ENCODE results near the gene RAD51B.
A peak's percentile ranks its signal among the peaks of the same experiment; 100 is the strongest.

The RAD51B gene

DNA sequence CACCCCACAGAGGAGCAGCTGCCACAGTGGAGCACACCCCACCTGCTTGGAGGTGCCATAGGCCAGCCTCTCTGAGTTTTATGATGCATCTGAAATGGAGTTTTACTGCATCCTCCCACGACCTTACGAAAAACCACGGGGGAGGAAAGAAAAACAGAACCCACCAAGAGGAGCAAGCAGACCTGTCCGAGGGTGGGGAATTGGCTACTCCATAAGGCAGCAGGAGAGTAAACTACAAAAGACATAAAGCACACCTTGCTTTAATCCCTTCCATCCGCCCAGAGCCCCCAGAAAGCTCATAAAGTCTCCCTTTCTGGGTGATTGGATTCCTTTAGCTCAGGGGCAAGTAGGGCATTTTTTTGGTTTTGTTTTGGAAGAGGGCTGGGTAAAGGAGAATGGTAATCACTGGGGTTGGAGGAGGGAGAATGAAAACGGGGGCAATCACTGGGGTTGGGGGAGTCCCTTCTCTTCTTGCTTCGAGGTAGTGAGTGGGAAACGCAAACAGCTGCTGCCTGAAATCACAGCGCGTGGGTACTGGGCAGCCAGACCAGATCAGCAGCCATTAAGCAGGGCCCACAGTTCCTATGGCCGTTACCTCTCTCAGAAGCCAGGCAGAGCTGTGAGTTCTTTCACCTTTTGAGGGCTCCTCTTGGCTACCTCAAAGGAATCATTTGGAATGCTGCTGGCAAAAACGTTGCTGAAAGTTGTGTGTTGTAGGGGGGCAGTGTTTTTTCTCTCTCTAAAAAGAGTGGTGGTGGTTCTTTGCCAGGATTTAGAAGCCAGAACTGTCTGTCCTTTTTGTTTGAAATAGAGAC lies 539.6 kb downstream of the RAD51B start:
- Histone ChIP-seq H3K36me3 (ENCODE audit: control insufficient read depth, insufficient read depth, low read length) (no peaks in the 10 kb centered on the region), H3K9ac (no peak overlapping the region), H2AFZ (no peak overlapping the region), H3K9me3 (ENCODE audit: control insufficient read depth, low read length) (no peaks in the 10 kb centered on the region), H3K4me2 (ENCODE audit: low read length) (no peak overlapping the region), H3K79me2 (no peaks in the 10 kb centered on the region), H3K4me3 (ENCODE audit: low read depth, low read length) (no peak overlapping the region), H3K27ac (peak overlapping the region; percentile 16), H3K4me1 (no peaks in the 10 kb centered on the region), H3K27me3 (ENCODE audit: control insufficient read depth, insufficient read depth, low read length) (no peaks in the 10 kb centered on the region)
- TF ChIP-seq, protein P1, sequence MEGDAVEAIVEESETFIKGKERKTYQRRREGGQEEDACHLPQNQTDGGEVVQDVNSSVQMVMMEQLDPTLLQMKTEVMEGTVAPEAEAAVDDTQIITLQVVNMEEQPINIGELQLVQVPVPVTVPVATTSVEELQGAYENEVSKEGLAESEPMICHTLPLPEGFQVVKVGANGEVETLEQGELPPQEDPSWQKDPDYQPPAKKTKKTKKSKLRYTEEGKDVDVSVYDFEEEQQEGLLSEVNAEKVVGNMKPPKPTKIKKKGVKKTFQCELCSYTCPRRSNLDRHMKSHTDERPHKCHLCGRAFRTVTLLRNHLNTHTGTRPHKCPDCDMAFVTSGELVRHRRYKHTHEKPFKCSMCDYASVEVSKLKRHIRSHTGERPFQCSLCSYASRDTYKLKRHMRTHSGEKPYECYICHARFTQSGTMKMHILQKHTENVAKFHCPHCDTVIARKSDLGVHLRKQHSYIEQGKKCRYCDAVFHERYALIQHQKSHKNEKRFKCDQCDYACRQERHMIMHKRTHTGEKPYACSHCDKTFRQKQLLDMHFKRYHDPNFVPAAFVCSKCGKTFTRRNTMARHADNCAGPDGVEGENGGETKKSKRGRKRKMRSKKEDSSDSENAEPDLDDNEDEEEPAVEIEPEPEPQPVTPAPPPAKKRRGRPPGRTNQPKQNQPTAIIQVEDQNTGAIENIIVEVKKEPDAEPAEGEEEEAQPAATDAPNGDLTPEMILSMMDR (IDR thresholded peaks at IDR 0.05): no peak

DNA sequence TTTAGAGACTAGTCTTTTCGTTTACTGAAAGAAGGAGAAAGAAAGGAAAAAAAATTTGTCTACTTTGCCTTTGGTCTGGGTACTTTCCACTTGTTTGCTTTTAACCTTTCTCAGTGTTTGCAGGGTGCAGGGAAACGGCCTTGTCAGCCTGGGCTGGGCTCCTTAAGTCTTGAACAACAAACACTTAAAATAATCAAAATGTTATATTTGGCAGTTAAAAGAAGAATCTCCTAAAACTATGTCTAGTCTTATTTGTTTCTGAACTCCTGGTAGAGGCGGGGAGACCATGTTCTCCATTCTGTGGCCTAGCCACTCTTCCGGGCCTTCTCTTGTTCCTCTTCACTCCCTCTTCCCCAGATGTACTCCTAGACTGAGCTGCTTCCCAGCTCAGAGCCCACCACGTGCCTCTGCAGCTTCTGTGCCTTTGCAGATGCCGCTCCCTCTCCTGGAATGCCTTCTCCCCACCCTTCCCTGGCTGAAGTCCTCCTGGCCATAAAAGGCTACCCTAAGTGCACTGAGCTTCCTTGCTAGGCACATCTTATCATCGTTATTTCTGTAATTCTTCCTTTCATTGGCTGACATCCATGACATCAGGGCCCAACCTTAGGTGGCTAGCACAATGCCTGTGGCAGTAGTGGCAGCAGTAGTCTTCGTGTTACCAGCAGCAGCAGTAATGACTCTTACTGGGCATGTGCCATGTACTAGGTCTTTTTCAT lies 540.4 kb downstream of the RAD51B start:
- Histone ChIP-seq H3K79me2 (no peaks in the 10 kb centered on the region), H3K36me3 (ENCODE audit: control insufficient read depth, insufficient read depth, low read length) (no peaks in the 10 kb centered on the region), H3K4me3 (ENCODE audit: low read depth, low read length) (no peak overlapping the region), H3K27ac (peak overlapping the region; percentile 16), H2AFZ (no peak overlapping the region), H3K4me2 (ENCODE audit: low read length) (no peak overlapping the region), H3K9ac (no peak overlapping the region), H3K9me3 (ENCODE audit: control insufficient read depth, low read length) (no peaks in the 10 kb centered on the region), H3K27me3 (ENCODE audit: control insufficient read depth, insufficient read depth, low read length) (no peaks in the 10 kb centered on the region), H3K4me1 (no peaks in the 10 kb centered on the region)
- TF ChIP-seq, protein P1 (IDR thresholded peaks at IDR 0.05): no peak

DNA sequence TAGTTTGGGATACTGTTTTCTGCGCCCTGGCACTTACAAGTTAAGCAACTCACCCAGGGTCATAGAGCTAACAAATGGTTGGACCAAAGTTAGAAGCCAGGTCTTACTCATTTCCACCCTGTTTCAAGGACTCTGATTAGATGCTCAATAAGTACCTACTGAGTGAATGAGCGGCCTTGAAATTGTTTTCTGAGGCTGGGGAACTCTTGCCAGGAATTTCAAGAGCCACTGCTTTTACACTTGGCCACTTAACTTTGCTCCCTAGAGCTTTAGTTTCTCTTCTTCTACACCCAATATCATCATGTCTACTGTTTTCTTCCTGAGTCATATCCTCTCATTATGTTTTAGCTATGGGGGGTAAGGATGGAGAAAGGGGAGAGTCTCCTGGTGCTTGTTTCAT lies 541.7 kb downstream of the RAD51B start:
- no peaks in the 10 kb centered on the region for H3K79me2 ChIP-seq
- H3K9ac ChIP-seq: no peak overlapping the region
- no peak overlapping the region for H3K4me2 ChIP-seq (ENCODE audit: low read length)
- no peaks in the 10 kb centered on the region for H3K36me3 ChIP-seq (ENCODE audit: control insufficient read depth, insufficient read depth, low read length)
- no peak overlapping the region for H3K27ac ChIP-seq
- H3K9me3 ChIP-seq (ENCODE audit: control insufficient read depth, low read length): no peaks in the 10 kb centered on the region
- no peak overlapping the region for H2AFZ ChIP-seq
- no peaks in the 10 kb centered on the region for H3K4me1 ChIP-seq
- no peaks in the 10 kb centered on the region for H3K27me3 ChIP-seq (ENCODE audit: control insufficient read depth, insufficient read depth, low read length)
- TF ChIP-seq, protein P1 (IDR thresholded peaks at IDR 0.05): no peak
- H3K4me3 ChIP-seq (ENCODE audit: low read depth, low read length): no peak overlapping the region

DNA sequence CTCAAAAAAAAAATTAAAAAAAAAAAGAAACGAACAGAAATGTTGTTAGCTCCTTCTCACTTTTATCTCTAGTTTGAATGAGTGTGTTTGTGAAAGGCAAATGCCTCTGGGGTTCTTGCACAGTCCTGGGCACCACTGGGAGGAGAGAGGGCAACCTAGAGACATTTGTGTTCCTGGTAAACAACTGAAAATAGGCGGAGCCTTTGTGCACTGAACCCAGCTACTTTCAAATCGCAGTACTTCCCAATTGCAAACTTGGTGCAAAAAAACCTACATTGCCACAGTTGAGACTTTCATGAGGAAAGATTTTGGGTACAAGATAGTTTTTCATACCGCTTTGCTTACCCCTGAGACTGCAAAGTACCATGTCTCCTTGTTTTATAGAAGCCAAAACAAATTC lies 543.3 kb downstream of the RAD51B start:
- H3K27ac ChIP-seq: no peak overlapping the region
- no peak overlapping the region for H3K4me3 ChIP-seq (ENCODE audit: low read depth, low read length)
- no peaks in the 10 kb centered on the region for H3K36me3 ChIP-seq (ENCODE audit: control insufficient read depth, insufficient read depth, low read length)
- H3K9ac ChIP-seq: no peak overlapping the region
- H2AFZ ChIP-seq: no peak overlapping the region
- TF ChIP-seq, protein P1 (IDR thresholded peaks at IDR 0.05): no peak
- H3K79me2 ChIP-seq: no peaks in the 10 kb centered on the region
- no peaks in the 10 kb centered on the region for H3K9me3 ChIP-seq (ENCODE audit: control insufficient read depth, low read length)
- no peaks in the 10 kb centered on the region for H3K4me1 ChIP-seq
- H3K4me2 ChIP-seq (ENCODE audit: low read length): no peak overlapping the region
- H3K27me3 ChIP-seq (ENCODE audit: control insufficient read depth, insufficient read depth, low read length): no peaks in the 10 kb centered on the region

Measured in parathyroid adenoma (tissue), 2 donors.